GM12801 (cell line): Measurements from ENCODE around the gene COQ5.

Experiments used
- CTCF ChIP-seq: IDR thresholded peaks from one replicate; pipeline ENCODE4 v1.5.1; 2011; ENCODE audit warnings: control low read depth; ENCODE audit not compliant: insufficient read length; ENCODE audit errors: extremely low read depth

COQ5 gene

GRCh38 chr12:120522568-120522967, 6.4 kb downstream of the COQ5 start:
- TF ChIP-seq CTCF, result no peak

GRCh38 chr12:120515496-120515895, 13.5 kb downstream of the COQ5 start:
- TF ChIP-seq CTCF, result no peak

DNA sequence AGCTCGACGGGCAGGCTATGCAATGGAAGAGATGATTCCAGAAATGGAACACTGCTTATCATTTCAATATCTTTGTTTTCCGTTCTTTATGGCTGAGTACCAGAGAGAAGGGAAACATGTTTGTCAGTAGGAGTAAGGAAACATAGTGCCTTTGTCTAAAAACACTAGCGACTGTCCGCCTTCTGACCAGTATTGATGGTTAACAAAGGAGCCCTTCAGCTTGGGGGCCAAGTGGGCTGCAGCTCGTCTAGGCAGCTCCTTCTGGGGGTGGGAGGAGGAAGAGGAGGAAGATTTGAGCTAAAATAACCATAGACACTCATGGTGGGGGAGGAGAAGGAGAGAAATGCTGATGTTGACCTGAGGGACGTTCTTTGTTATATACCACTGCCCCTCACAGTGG, 15.0 kb downstream of the COQ5 start:
- TF ChIP-seq CTCF, result no peak

DNA sequence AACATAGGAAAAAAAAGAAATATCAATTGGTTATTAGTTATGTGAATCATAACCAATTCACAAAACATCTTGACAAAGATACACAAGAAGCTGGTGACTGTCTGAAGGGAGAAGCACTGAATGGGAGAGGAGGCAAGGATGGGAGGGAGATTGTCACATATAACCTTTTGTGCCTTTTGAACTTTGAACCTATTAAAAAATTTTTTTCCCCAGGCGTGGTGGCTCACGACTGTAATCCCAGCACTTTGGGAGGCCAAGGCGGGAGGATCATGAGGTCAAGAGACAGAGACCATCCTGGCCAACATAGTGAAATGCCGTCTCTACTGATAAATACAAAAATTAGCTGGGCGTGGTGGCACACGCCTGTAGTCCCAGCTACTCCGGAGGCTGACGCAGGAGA, 20.4 kb downstream of the COQ5 start:
- no peak for TF ChIP-seq CTCF

GRCh38 chr12:120504587-120504986, 24.4 kb downstream of the COQ5 start:
- no peak for TF ChIP-seq CTCF

DNA sequence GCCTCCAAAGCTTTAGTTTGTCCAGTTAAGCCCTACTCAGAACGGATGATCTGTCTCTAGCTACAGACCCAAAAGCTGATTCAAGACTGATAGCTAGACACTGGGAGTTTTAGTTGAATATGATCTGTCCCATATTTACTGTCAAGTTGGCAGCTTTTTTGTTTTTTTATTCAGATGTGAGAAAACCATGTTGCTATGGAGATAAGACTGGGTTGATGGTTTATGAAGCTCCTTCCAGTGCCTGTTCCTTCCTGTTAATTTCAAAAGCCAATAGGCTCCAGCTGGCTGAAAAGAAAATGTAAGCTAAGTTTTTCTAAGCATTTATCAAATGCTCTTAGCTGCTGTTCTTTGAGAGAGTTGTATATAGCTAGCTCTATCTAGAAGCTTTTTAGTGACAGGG, 28.4 kb downstream of the COQ5 start:
- no peak for TF ChIP-seq CTCF

DNA sequence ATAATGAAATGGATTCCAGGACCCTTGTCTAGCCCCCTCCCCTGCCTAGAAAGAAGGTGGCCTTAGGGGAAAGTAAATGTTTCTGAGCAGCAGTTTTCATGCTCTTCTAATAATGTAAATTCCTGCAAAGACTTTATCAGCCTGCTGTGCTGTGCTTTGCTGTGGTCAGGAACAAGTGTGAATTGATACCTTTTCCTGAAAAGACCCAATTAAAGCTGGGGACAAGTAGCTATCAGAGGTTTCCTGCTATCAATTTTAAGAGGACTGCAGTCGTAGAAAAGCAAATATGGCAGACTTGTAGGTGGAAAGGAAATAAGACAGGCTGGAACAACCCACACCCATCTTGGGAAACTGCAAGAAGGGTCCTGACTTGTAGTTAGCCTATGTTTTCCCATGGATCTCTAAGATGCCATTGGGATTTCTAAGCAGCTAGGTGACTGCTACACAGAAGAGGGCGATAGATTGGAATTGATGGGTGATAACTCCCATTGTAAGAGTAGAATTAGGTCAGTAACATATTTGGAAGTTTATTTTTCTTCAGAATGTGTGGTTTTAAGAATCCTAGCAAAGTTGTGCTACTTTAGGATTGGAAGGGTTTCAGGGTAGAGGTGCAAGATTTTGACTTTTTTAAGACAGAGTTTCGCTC, 30.0 kb downstream of the COQ5 start:
- no peak for TF ChIP-seq CTCF
